Measurements from ENCODE around the gene PDCD5. TPM values are rescaled to one million over a fixed set of nuclear protein-coding genes. Genes with fewer than 3 reads are reported as not detected.
A peak's percentile ranks its signal among the peaks of the same experiment; 100 is the strongest.
"Not testable (repeated sequence)": the region's sequence is repeated elsewhere in the genome, so short reads cannot be mapped to it uniquely, and the experiment has no call there.

The PDCD5 gene
- 73.7 and 105 TPM in 2 replicates for total RNA-seq (2014; rRNA removed; shearing (Covaris generic))

GRCh38 chr19:32580901-32581704 lies at the start of gene PDCD5:
Gene PDCD5 (plus strand): TSS chr19:32581190. CDS start chr19:32581262, 72 bp downstream.
- DNase-seq = peak; percentile 98
- Histone ChIP-seq H3K27me3 (ENCODE audit: control insufficient read depth, insufficient read depth, low read length) (peaks cover 2% of the 10 kb centered on the region), H3K4me3 (ENCODE audit: insufficient read depth, low read depth, low read length) (peak within 1 kb of the TSS; percentile 92), H3K36me3 (replicated peaks; ENCODE audit: control insufficient read depth, insufficient read depth, low read length) (peaks cover 9% of the 10 kb centered on the region)

DNA sequence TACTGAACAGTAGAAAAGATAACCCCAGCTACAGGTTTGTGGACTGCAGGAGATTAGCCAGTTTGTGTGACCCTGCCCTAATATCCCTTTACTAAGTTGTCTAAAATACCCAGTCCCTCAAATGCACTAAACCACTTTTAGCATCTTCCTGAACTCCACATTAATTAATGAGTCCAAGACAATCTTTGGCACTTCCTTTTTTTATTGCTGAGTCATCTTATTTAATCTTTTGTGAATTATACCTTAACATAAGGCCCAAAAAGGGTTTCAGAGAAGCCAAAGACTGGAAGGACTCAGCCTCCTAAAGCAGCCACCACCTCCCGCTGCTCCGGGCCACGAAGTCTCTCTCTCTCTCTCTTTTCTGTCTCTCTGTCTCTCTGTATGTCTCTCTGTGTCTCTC lies 48.8 kb upstream of the PDCD5 start:
- H3K4me3 ChIP-seq (ENCODE audit: insufficient read depth, low read depth, low read length) = no peak overlapping the region
- H3K27me3 ChIP-seq (ENCODE audit: control insufficient read depth, insufficient read depth, low read length) = no peaks in the 10 kb centered on the region
- H3K36me3 ChIP-seq (replicated peaks; ENCODE audit: control insufficient read depth, insufficient read depth, low read length) = no peaks in the 10 kb centered on the region
- DNase-seq = no peak

DNA sequence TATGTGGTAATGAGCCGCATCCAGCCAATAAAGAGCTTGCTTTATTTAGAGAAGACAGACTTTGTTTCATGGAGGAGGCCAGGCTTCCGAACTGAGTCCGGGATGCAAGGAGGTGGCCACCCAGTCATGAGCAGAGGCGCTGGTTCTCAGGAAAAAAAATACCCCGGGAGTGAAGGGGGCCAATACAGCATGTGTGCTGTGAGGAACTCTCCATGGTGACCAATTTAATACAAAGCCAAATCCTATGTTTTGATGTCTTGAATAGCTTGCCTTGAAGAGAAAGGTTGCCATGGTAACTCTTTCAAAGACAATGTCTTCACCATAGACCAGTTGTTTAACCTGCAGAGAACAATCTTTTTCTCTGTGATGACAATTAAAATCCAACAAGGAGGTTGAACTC lies 43.4 kb upstream of the PDCD5 start:
- DNase-seq = no peak

DNA sequence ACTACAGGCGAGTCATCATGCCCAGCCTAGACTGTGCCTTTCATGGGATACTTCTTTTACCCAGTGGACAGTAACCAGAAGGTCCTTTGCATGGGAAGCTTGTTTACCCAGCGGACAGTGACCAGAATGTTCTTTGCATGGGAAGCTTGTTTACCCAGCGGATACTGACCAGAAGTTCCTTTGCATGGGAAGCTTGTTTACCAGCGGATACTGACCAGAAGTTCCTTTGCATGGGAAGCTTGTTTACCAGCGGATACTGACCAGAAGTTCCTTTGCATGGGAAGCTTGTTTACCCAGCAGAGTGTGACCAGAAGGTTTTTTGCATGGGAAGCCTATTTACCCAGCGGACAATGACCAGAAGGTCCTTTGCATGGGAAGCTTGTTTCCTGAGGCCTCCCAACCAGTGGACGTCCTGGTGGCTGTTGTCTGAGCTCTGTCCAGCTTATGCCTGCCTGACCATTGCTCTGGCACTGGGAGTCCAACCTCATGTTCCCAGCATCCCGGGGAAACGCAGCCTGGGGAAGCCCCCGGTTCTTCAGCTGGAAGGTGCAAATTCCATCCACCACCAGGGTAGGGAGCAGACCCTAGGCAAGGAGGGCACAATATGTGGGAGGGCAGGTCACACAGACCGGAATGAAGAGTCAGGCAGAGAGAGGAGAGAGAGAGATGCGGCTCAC lies 41.6 kb upstream of the PDCD5 start:
- Histone ChIP-seq H3K27me3 (ENCODE audit: control insufficient read depth, insufficient read depth, low read length) (no peaks in the 10 kb centered on the region), H3K4me3 (ENCODE audit: insufficient read depth, low read depth, low read length) (no peak overlapping the region), H3K36me3 (replicated peaks; ENCODE audit: control insufficient read depth, insufficient read depth, low read length) (no peaks in the 10 kb centered on the region)
- no peak for DNase-seq

More for the DNA sequence above, 43.4 kb upstream of the PDCD5 start:
- Histone ChIP-seq H3K36me3 (replicated peaks; ENCODE audit: control insufficient read depth, insufficient read depth, low read length) (no peaks in the 10 kb centered on the region), H3K27me3 (ENCODE audit: control insufficient read depth, insufficient read depth, low read length) (no peaks in the 10 kb centered on the region), H3K4me3 (ENCODE audit: insufficient read depth, low read depth, low read length) (no peak overlapping the region)

DNA sequence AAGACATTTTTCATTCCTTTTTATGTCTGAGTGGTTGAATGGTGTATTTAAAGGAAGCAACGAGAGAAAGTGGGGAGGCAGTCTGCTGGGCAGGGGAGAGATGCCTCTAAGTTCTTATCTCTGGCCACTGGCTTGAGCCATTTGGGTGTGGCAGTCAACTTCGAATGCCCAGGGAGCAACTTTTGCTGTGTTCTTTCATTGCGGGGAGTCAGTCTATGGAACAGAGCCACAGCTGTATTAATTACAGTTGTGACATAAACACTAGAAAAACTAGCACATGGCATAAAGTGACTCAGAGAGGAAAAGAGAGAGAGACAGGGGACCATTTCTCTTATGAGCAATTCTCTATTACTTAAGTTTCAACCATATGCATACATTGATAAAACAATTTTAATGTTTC lies 40.4 kb upstream of the PDCD5 start:
- Histone ChIP-seq H3K27me3 (ENCODE audit: control insufficient read depth, insufficient read depth, low read length) (no peaks in the 10 kb centered on the region), H3K36me3 (replicated peaks; ENCODE audit: control insufficient read depth, insufficient read depth, low read length) (no peaks in the 10 kb centered on the region), H3K4me3 (ENCODE audit: insufficient read depth, low read depth, low read length) (no peak overlapping the region)
- DNase-seq = no peak

- H3K27me3 ChIP-seq (ENCODE audit: control insufficient read depth, insufficient read depth, low read length); H3K4me3 ChIP-seq (ENCODE audit: insufficient read depth, low read depth, low read length); H3K36me3 ChIP-seq (replicated peaks; ENCODE audit: control insufficient read depth, insufficient read depth, low read length); DNase-seq: not testable (repeated sequence)
These were observed 39.6 kb upstream of the PDCD5 start for GRCh38 chr19:32541376-32541775.

DNA sequence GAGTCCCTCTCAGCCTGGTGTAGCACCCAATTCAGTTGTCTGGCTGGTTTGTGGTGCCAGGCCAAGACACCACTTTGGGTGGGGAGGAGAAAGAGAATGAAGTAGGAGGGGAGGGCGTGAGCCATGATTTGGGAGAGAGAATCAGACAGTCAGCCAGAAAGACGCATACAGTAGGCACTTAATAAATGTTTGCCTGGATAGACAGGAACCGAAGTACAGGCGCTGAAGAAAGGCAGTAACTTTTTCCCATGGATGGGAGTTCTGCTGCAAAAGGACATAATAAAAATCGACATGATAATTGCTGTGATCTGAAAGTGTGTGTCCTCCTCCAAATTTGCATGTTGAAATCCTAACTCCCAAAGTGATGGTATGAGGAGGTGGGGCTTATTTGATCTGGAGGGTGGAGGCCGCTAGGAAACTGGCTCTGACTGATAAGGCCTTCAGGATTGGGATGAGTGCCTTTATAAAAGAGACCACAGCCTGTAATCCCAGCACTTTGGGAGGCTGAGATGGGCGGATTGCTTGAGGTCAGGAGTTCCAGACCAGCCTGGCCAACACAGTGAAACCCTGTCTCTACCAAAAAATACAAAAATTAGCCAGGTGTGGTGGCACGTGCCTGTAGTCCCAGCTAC lies 38.4 kb upstream of the PDCD5 start:
- no peaks in the 10 kb centered on the region for H3K27me3 ChIP-seq (ENCODE audit: control insufficient read depth, insufficient read depth, low read length)
- no peaks in the 10 kb centered on the region for H3K36me3 ChIP-seq (replicated peaks; ENCODE audit: control insufficient read depth, insufficient read depth, low read length)
- no peak for DNase-seq
- H3K4me3 ChIP-seq (ENCODE audit: insufficient read depth, low read depth, low read length) = no peak overlapping the region

GRCh38 chr19:32543115-32543900 lies 37.7 kb upstream of the PDCD5 start:
- Histone ChIP-seq H3K36me3 (replicated peaks; ENCODE audit: control insufficient read depth, insufficient read depth, low read length) (no peaks in the 10 kb centered on the region), H3K4me3 (ENCODE audit: insufficient read depth, low read depth, low read length) (no peak overlapping the region), H3K27me3 (ENCODE audit: control insufficient read depth, insufficient read depth, low read length) (no peaks in the 10 kb centered on the region)
- no peak for DNase-seq

DNA sequence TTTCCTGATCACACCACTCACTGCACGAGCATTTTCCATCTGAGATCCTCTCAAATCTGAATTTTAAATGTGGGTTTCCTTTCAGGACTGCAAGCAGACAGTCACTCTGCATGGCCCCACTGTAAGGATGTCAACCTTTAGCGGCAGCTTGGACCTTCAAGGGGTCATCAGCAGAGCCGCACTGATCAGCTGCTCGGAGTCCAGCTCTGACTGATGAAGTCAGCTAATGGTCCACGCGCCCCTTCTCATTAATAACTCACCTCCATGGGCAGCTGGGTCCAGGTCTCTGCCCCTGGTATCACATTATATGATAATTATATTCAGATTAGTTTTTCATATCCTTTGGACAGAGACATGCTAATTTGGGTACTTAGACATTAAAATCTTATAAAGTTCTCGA lies 36.1 kb upstream of the PDCD5 start:
- Histone ChIP-seq H3K4me3 (ENCODE audit: insufficient read depth, low read depth, low read length) (no peak overlapping the region), H3K36me3 (replicated peaks; ENCODE audit: control insufficient read depth, insufficient read depth, low read length) (no peaks in the 10 kb centered on the region), H3K27me3 (ENCODE audit: control insufficient read depth, insufficient read depth, low read length) (no peaks in the 10 kb centered on the region)
- no peak for DNase-seq

- Histone ChIP-seq H3K27me3 (ENCODE audit: control insufficient read depth, insufficient read depth, low read length) (no peaks in the 10 kb centered on the region), H3K36me3 (replicated peaks; ENCODE audit: control insufficient read depth, insufficient read depth, low read length) (no peaks in the 10 kb centered on the region), H3K4me3 (ENCODE audit: insufficient read depth, low read depth, low read length) (no peak overlapping the region)
- DNase-seq = no peak
These were observed 30.3 kb upstream of the PDCD5 start for GRCh38 chr19:32550666-32551065.

DNA sequence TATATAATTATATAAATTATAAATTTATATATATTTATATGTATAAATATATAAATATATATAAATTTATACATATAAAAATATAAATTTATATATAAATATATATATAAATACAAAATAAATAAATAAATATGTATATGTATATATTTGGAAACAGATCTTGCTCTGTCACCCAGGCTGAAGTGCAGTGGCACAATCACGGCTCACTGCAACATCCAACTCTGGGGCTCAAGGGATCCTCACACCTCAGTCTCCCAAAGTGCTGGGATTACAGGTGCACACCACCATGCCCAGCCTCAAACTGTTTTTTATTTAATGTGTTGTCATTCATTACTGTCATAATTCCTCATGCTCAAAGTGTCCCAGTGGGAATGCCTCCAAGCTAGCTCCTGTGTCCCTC lies 25.2 kb upstream of the PDCD5 start:
- Histone ChIP-seq H3K27me3 (ENCODE audit: control insufficient read depth, insufficient read depth, low read length) (no peaks in the 10 kb centered on the region), H3K36me3 (replicated peaks; ENCODE audit: control insufficient read depth, insufficient read depth, low read length) (no peaks in the 10 kb centered on the region), H3K4me3 (ENCODE audit: insufficient read depth, low read depth, low read length) (no peak overlapping the region)
- no peak for DNase-seq

GRCh38 chr19:32558607-32559228 lies 22.3 kb upstream of the PDCD5 start:
- no peaks in the 10 kb centered on the region for H3K36me3 ChIP-seq (replicated peaks; ENCODE audit: control insufficient read depth, insufficient read depth, low read length)
- no peaks in the 10 kb centered on the region for H3K27me3 ChIP-seq (ENCODE audit: control insufficient read depth, insufficient read depth, low read length)
- H3K4me3 ChIP-seq (ENCODE audit: insufficient read depth, low read depth, low read length) = no peak overlapping the region
- no peak for DNase-seq

DNA sequence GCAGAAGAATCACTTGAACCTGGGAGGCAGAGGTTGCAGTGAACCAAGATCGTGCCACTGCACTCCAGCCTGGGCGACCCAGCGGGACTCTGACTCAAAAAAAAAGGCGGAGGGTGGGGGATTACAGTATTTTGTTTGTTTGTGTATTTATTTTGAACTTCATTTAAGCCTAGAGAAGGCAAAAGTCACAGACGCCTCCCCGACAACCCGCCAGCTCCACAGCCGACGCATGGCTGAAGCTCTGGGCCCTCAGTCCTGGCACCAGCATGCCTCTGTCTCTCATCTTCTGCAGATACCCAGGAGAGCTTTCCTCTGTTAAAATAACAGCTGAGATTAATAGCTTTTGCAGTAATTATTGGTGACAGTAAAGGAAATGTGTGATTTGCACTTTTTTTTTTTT lies 17.2 kb upstream of the PDCD5 start:
- Histone ChIP-seq H3K36me3 (replicated peaks; ENCODE audit: control insufficient read depth, insufficient read depth, low read length) (no peaks in the 10 kb centered on the region), H3K27me3 (ENCODE audit: control insufficient read depth, insufficient read depth, low read length) (no peaks in the 10 kb centered on the region), H3K4me3 (ENCODE audit: insufficient read depth, low read depth, low read length) (no peak overlapping the region)
- no peak for DNase-seq

DNA sequence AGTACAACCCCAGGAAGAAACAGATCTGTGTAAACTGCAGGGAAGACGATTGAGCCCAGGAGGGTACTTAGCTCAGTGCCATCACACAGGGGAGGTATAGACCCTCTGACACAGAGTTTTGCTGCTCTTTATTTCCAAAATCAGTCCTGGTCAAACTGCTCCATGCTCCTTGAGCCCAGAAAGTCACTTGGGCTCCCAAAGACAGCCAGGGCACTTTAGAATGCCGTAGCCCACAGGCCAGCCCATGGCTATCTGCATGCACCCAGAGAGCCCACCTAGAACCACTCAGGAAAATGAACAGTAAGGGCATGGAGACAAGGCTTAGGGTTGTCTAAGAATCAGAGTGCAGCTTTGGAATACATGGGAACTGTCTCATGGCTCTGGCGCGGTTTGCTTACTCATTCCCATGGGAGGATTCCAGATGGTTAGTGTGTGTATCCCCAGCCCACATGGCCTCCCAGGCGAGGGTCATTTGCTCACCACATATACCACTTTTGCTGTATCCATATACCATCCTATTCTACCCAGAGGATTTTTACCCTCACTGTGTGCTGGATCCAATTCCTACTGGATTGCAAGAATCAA lies 14.7 kb upstream of the PDCD5 start:
- H3K27me3 ChIP-seq (ENCODE audit: control insufficient read depth, insufficient read depth, low read length) = no peaks in the 10 kb centered on the region
- H3K36me3 ChIP-seq (replicated peaks; ENCODE audit: control insufficient read depth, insufficient read depth, low read length) = no peaks in the 10 kb centered on the region
- no peak overlapping the region for H3K4me3 ChIP-seq (ENCODE audit: insufficient read depth, low read depth, low read length)
- no peak for DNase-seq

All from H7 (cell line).